ENCODE measurements around the gene IQSEC3.

Gene IQSEC3

DNA sequence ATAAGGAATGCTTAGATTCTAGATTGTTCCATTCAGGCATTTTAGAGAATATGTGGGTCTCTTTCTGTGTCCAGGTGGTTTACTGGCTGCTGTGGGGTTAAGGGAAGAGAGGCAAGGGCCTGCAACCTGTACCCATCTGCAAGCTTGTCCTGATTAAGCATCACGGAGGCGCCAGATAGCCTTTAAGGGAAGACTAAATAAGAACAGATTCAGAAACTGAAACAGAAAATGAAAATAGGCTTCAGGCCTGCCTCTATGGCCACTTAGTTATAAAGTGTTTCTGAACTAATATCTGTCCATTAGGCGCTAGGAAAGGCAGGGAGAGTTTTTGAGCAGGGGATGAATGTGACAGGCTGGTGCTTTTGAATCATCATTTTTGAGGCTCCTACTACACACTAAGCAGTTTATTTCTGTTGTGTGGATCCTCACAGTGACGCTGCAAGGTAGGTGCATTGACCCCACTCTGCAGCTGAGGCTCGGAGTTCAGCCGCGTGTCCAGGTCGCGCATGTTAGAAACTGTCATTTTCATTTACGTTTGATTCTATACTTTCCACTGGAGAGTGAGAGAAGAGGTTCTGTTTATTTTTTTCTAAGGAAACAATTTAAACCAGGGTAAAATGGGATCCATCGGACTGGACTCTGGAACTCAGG lies 100.0 kb downstream of the IQSEC3 start:
- no peak for ATAC-seq

DNA sequence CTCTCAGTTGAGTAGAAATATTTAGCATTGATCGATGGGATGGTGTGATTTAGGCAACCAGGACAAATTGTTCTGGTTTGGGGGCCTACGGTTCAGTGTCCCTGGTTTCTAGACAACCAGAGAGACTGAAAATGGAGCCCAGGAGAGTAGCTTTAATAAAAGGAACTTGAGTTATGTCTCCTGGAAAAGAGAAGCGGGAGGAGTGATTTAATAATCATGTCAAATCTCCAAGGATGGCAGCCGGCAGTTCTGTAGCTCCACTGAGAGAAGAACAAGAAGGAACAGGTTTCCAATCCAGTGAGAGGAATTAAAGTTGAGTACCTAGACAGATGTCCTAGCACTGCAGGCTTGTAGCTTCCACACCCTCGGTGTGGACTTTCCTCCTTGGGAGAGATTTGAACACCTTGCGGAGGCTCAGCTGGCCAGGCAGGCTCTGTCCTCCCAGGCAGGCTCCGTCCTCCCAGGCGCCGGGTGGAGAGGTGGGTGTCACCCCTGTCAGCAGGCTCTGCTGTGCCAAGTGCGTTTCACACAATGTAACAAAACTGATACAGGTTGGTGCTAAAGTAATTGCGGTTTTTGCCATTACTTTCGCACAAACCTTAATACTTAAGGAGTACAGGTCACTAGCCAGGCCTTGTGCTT lies 101.5 kb downstream of the IQSEC3 start:
- no peak for ATAC-seq

DNA sequence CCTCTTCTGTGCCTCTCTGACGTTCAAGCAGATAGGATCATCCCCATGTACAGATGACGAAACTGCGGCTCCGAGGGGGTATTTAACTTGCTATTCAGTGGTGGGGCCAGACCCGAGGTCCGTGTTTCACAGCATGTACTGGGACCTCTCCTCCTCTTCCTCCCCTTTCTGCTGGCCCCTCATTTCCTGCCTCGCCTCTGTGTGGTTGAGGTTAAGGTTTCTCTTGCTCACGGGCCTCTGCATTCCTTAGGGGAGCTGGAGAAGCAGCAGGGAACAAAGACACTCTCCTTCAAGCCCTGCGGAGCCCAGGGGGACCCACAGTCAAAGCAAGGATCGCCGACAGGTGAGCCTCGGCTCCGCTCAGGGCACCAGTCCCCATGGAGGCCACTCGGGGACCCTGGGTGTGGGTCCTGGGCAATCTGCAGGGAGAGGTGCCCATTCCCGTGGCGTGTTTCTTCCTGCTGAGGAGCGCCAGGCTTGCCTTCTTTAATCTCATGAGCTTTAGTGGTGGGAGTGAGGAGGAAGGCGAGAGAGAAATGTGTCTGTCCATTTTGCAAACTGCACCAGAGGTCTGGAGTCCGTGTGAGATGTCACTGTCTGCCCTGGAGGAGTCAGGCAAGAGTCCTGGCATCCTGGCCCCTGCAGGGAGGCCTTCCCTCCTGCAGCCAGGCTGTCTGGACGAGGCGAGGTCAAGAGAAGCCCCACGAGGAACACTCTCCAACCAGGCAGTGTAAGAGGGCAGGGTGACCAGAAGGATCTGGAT lies 102.4 kb downstream of the IQSEC3 start:
- ATAC-seq, result no peak

DNA sequence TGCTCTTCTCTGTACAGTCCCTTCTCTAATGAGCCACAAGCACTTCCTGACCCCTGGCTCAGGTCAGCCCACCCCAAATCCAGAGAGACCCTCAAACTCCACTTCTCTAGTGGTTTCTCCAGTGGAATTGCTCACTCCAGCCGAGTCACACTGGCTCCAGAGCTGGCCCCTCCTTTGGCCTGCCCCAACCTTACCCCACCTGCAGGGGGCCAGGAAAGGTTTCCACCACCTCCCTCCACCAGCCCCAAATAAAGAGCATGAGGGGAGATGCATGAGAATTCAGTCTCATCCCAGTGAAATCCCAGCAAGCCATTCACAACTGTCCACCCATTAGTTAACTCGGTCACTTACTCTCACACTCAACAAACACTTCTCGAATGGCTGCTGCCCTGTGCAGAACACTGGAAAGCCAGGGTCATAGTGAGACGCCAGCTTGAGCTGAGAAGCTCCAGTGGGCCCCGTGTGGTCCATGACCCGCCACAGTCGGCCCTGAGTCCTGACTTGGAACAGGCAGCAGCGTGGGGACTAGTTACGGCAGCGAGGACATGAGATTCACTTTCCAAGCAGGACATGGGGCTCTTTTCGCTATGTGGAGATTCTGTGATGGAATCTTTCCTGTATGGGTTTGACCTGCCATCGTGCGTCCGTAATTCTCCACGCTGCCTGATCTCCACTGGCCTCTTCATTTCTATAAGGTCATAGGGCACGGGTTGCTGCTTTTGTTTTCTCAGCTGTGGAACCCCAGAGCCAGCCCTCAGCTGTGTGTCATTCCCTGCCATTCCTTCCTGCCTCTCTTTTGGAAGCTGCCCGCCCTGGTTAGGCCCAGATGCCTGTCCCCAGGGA lies 103.2 kb downstream of the IQSEC3 start:
- no peak for ATAC-seq

DNA sequence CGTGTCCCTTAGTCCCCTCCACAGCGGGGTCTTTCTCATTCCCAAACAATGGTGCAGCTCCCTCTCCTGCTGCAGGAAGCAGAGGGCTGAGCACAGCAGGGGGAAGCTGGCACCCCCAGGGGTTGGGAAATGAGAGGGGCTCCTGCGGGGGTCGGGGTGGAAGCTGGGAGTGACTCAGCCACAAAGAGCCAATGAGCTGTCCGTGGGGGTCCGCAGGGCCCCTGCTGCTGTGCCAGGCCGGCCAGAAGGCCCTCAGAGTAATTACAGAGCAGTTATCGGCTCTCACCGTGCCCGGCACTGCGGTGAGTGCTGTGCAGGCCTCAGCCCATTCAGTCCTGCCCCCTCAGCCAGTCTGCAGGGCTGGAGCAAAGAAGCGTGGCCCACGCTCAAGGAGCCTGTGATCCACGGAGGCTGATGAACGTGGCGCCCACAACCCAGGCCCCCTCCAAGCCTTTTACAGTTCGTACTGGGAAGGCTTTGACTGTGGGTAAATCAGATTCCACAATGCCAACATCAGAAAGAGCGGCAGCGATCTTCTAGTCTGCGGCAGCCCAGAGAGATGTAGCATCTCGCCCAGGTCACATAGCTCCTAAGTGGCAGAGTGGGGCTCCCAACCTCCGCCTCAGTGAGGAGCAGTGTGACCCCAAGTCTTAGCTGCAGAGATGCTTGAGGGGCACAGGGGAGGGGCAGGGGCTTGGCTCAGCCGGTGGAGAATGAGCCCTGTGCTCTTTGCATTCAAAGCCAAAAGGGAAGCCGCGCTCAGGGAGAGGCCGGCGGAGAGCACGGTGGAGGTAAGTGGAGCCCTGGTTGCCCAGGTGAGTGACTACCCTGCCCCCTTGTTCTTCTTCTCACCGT lies 104.0 kb downstream of the IQSEC3 start:
- no peak for ATAC-seq

DNA sequence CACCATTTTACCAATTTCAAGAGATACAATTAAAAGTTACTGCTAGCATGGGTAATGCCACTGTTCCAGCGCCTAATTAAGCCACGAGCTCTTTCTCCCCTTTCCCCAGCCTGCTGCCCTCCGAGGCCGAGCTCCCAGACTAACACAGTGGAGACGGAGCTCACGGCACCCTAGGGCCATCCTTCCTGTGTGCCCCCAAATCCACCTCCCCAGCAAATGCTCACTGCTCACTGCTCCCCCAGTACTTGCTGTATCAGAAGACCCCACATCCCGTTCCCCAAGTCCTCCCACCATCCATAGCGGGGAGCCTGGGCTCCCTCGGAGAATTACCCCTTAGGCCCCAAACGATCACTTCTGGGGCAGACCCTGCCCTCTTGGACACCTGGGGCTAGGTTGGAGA lies 104.7 kb downstream of the IQSEC3 start:
- ATAC-seq, result no peak

DNA sequence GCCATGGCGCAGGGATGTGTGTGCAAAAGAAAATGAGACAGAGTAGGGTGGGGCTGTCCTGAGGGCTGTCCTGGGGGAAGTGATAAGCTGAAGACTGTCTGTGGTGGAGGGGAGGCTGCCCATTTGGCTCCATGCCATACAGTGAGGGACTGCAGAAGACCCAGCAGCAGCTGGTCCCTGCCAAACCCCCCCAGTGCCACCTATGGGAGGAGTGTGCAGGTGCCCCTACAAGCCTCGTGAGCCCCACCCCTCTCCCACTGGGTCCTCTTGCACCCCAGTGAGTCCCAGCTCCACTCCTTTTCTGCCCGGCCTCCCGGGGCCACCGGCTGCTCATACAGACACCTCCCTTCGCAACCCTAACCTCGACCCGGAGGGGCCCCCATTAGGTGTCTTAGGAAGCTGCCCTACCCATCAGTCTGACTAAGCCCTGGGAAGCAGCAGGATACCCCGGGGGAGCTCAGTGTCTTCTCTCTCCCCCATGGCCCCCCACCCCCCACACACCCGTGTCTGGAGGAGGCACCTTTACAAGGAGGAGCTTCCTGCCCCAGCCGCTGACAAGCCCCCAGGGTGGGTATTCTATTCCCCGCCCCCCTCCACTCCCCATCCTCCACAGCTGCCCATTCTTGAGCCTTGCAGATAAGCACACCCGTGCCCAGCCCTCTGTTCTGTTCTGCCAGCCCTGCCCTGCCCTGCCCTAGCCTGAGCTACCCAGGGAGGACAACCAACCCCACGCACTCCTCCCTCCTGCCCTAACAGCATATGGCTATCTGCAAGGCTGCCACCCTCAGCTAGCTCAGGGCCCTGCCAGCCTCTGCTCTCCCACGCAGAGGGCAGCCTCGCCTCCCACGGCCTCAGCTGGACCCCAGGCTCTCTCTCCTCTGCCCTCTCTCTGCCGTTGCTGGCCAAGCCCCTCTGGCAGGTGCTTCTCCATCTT lies 105.4 kb downstream of the IQSEC3 start:
- ATAC-seq, result no peak

DNA sequence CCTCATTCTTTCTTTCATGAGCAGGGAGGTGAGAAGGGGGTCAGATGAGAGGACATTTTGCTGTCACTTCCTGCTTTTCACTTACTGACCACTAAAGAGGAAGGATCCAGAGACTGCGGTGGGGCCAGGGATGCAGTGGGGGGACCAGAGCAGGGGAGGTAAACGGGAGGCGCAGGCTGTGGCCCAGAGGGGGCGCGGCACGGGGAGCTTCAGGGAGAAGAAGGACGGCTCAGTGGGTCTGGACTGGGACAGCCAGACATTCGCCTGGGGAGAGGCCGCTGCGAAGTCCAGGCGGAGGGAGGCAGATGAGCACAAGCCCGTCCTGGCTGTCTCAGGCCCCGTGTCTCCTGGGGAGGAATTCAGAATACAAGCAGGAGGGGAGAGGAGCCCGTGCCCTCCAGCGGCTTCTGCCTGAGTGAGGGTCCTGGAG lies 106.2 kb downstream of the IQSEC3 start:
- ATAC-seq, result no peak

DNA sequence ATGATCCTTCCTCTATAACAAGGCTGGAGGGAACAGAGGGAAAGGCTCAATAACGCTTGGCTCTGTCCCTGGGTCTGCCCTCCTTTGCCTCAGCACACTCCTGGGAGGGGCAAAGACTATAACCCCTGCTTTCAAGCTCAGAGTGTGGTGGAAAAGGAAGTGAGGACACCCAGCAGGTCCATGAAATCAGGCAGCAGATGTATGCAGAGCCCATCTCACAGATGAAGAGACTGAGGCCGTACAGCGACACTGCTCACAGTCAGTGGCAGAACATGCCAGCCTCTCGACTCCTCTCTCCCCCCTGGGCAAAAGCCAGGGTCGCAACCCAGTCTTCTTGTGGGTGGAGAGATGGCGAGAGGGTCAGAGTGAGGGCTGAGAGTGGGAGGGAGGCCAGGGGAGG lies 107.6 kb downstream of the IQSEC3 start:
- no peak for ATAC-seq

DNA sequence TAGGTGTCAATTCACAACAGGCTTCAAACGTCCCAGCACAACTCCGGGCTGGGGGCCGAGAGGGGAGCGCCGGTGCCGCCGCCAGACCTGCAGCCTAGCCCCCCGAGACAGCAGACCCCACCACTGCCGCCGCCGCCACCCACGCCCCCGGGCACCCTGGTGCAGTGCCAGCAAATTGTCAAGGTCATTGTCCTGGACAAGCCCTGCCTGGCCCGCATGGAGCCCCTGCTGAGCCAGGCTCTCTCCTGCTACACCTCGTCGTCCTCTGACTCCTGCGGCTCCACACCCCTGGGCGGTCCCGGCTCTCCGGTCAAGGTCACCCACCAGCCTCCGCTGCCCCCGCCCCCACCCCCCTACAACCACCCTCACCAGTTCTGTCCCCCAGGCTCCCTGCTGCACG lies 108.0 kb downstream of the IQSEC3 start:
- no peak for ATAC-seq

DNA sequence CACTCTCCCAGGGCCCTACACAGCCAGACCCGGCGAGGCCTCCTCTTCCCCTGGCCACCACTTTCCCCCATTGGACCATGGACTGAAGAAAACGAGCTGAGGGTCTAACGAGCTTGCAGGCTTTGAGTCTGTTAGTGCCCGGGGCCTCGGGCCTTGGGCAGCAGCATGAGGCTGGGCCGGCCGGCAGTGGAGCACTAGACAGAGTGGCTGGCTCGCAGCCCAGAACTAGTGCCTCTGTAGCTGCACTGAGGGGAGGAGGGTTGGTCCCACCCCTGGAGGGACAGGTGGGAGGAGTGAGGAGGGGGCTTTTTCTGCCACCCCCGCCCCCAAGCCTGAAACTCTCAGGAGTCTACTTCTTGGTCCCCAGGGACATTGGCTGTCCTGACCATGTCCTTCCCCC lies 108.7 kb downstream of the IQSEC3 start:
- no peak for ATAC-seq

DNA sequence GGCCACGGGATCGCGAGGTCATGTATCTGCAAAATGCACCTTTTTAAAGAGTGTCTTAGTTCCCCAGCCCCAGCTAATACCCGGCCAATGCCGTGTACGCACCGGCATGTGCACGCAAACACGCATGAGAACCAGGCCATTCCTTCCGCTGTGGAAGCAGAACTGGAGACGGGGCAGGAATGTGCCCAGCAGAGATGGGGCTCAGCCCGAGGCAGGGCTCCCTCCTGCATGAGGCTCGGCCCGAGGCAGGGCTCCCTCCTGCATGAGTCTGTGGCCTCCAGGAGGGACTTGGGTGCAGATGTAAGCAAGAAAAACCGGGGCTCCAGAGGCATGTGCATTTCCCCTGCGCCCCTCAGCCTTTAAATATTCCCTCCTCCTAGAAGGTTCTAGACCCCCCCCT lies 109.2 kb downstream of the IQSEC3 start:
- ATAC-seq, result no peak

DNA sequence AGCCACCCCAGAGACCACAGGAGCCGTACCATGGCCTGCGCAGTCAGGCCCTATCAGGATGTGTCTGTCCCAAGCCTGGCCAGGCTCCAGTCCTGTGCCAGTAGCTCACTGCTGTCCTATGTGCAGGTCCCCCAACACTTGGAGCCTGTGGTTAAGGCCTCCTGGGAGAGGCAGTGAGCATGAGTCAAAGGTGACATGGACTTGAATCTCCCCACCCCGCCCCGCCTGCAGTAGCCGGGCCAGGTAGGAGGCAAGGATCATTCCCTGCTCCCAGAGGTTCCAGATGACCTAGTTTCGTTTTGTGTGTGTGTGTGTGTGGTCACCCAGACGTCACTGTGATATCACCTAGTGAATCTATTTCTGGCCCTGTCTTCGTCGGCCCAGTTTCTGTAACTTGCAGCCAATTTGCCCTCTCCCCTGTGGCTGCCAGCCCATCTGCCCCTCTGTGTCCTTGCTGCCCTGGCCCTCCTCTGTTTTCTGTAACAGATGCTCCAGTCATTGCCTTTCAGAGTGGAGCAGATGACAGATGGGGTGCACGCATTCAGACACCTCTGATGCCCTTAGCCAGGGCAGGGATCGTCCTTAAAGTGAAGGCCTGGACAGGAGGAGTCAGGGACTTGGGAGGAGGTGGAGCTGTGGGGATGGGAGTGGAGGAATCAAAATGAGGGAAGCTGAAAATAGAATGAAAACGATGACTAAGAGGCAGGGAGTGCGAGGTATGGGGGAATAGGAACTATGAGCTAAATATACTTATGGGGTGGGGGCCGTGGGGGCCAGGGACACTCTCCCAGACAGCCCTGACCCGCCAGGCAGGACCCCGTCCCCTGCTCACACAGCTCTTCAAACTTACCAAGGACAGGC lies 110.0 kb downstream of the IQSEC3 start:
- ATAC-seq, result no peak

DNA sequence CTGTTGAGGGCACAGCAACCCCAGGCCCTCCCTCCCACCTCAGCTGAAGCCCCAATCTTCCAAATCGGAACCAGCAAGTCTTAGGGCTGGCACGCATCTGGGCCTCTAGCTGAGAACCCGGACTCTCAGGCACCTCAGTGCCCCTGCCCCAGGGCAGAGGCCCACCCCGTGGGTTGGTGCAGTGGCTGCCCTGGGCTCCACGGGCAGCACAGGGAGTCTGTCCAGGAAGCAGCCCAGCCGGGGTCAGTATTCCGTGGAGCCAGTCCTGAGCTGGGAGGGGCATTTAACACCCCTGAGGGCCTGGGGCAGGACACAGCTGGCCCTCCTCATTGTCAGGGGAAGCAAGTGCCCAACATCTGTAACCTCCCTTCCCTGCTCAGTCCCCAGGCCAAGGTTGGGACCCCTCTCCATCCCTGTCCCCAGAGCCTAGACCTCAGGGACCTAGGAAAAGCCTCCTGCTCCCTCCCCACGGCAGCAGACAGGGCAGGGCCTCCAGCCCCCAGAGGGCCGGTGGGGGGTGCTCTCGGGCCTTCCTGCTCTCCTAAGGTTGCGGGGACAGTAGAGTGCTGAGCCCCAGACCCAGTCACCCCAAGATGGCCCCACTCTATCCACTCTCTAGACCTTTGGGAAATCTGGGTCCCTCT lies 110.9 kb downstream of the IQSEC3 start:
- no peak for ATAC-seq

DNA sequence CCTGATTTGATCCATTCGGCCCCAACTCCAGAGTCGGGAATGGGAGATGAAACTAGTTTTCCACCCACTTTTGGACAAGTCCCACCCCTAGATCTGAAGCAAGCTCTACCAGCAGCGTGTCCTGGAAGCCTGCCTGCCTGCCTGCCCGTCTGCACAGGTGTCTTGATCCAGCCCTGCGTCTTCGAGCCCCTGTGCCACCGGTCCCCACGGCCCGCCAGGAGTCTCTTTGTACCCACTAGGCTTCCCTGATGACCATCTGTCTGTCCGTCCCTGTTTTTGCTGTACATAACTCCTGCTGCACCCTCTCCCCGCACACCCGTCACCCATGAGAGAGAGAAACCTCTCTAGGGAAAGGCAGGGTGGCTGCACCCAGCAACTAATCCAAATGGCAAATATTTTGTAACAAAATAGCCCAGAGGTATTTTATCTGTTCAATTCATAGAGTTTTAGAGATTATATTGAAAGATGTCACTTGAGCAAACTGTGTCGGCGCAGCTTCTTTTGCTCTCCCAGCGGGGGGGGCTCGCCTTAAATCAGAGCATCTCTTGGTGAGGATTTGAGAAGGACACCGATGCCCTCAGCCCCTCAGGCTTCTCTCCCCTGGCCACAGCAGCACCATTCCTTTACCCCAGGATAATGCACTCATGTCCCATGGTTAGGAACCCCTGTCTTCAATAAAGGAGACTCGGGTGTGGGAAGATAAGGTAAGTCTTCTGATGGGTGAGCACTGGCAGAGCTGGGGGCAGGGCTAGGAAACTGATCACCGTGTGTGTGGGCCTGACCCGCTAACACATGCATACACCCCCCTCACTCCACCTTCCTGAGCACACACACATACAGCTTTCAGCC lies 111.6 kb downstream of the IQSEC3 start:
- no peak for ATAC-seq

DNA sequence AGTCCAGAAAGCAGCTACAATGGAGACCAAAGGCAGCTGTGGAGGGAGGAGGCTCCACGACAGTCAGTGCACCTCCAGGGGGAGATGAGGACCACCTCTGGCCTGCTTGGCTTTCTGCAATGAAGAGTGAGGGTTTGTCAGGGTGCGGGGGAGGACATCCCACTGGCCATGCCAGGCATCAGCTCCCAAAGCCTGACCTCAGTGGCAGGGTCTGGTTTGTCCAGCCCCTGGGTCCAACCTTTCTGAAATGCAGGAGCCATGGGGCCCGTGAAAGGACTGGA lies 112.2 kb downstream of the IQSEC3 start:
- no peak for ATAC-seq

DNA sequence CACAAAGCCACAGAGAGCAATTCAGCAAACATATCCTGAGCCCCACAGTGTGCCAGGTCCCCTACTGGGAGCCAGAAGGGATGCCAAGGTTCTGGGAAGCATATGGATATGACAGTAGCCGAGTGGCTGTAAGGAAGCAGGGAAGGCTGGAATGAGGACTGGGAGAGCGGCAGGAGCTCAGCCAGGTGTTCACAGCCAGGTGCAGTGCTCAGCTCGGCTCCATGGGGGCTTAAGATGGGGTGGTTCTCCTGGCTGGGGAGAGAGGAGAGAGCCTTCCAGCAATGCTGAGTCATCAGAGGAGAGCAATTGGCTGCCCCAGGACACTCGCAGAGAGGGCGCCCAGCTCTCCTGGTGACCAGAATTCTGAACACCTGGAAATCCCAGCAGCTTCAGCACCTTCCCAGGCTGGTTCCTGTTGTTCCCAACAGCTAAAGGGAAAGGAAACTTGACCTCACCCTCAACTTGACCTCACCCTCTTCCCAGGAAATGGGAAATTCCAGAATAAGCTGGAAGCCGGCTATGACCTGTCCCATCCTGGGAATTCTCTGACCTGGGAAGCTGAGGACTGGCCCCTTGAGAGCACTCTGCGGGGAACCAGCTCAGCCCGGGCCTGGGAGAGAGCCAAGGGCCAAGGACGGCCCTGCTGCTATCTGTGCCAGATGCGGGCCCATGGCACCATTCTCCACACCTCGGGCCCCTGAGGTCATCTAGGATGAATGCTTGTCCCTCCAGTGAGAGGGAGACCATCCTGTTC lies 112.7 kb downstream of the IQSEC3 start:
- ATAC-seq, result no peak

DNA sequence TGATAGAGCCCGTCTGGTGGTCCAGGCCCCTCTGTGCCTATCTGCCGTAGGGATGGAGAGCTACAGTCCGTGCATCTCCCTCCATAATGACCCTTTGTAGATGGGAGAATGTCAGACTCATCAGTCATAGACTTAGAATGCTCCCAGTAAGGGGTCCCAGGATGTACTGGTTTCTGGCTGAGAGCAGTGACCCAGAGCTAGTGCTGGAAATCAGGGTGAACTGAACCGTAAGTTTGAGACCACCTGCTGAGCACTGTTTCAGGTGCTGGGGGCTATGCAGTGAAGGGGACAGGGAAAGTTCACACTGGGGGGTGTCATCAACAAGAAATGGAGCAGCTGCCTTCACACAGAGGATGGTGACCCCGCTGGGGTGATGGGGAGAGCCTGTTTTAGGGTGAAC lies 113.3 kb downstream of the IQSEC3 start:
- ATAC-seq, result no peak
